Measurements from ENCODE around the gene SERINC2. TPM values are rescaled to one million over a fixed set of nuclear protein-coding genes. Genes with fewer than 3 reads are reported as not detected.

Gene SERINC2
- total RNA-seq (2021; fragmentation: NEBNext Ultra II Directional; extraction: Animal tissue kit (Norgen Biotek cat#: 25700)) = 30.8 and 31.4 TPM in 2 replicates
- polyA plus RNA-seq (2011; rRNA removed) = 60.0 and 97.0 TPM in 2 replicates
- polyA plus RNA-seq (2011; cell fraction: cytosol; rRNA removed) = 36.3 TPM
- polyA plus RNA-seq (2011; cell fraction: nucleus; rRNA removed) = 49.8 TPM
- 18.5 to 44.5 TPM (median 39.0 TPM) in 4 replicates for polyA plus RNA-seq (2012, experiment 1 of 2)
- polyA plus RNA-seq (2012, experiment 2 of 2) = 28.2 TPM
- 40.3 TPM for polyA plus RNA-seq (2013, experiment 1 of 2)
- 43.1 TPM for polyA plus RNA-seq (2013, experiment 2 of 2)
- polyA minus RNA-seq (2011; rRNA and poly(A)+ RNA removed) = 16.9 and 18.9 TPM in 2 replicates
- polyA minus RNA-seq (2011; cell fraction: cytosol; rRNA and poly(A)+ RNA removed) = 25.8 TPM
- polyA minus RNA-seq (2011; cell fraction: nucleus; rRNA and poly(A)+ RNA removed) = 14.2 TPM
- long read RNA-seq, experiment 1, transcript SERINC2-201 (10 exons, 1,997 nt) = major isoform, 13 of 35 reads
- long read RNA-seq, experiment 1, partial matches to known transcripts = 18 of 35 reads
- long read RNA-seq, experiment 1, other reads (novel, unspliced or antisense) = 4 of 35 reads
- long read RNA-seq, experiment 2, transcript SERINC2-201 (10 exons, 1,997 nt) = major isoform, 6 of 8 reads
- long read RNA-seq, experiment 2, partial matches to known transcripts = 2 of 8 reads
- long read RNA-seq, experiment 2, other reads (novel, unspliced or antisense) = 0 of 8 reads

DNA sequence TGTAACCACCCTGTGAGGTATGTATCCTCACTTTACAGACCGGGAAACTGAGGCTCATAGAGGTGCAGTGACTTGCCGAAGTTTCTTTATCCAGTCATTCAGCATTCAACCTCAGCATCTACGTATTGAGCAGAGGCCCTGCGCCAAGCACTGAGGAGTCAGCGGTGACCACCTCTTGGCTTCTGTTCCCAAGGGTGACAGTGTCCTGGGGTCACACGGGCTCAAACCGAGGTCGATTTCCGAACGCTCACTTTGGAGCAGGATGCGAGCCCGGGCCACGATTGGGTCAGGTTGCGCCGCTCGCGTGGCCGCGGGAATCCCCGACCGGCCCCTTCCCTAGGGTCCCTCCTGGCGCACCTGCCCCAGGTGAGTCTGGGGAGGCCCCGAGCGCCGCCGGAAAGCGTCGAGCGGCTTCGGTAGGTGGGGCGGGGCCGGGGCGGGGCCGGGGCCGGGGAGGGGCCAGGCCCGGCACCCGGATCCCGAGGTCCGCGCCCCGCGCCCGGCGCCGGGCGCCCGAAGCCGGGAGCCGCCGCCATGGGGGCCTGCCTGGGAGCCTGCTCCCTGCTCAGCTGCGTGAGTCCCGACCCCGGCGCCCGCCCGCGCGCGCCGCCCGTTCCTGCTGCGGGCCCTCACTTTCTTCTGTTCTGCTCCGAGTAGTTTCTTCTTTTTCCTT, at the start of gene SERINC2:
Gene SERINC2, plus strand, starts transcription at position 482 of the 673 bp plus-strand sequence. Its CDS starts 53 bp downstream, at position 535.
- DNase-seq (ENCODE audit: low read depth in 1 of 2, low spot score in 2 of 2) (peak in 1 of 2 experiments; percentile 81), FAIRE-seq (no peak)
- H4K5ac ChIP-seq (ENCODE audit: insufficient read length, low read depth, low read length) = peak within 1 kb of the TSS; percentile 38
- H2BK20ac ChIP-seq (ENCODE audit: low read length) = 0 out of 2 replicates have a peak within 1 kb of the TSS, but pooled peaks have one; percentile 61
- peaks cover 0 to 9% of the 10 kb centered on the region in 2 experiments; a peak in 1 of 4 replicates for H3K79me2 ChIP-seq (ENCODE audit: control insufficient read depth in 1 of 2, insufficient read depth in 2 of 2, low read length in 2 of 2)
- peaks cover 0 to 6% (median 2%) of the 10 kb centered on the region in 4 experiments; a peak in 3 of 7 replicates for H3K27me3 ChIP-seq (replicated peaks in 1 of 4; ENCODE audit: control insufficient read depth in 3 of 4, extremely low read depth in 1 of 4, insufficient read depth in 3 of 4, low read length in 3 of 4)
- peak within 1 kb of the TSS; percentile 83 for H3K18ac ChIP-seq (ENCODE audit: extremely low read depth, low read length)
- H3K23me2 ChIP-seq (ENCODE audit: low read depth, low read length) = peaks cover 11% of the 10 kb centered on the region
- peak within 1 kb of the TSS; percentile 84; the same call in 1 of the 2 replicates for H2BK12ac ChIP-seq (ENCODE audit: low read depth, low read length)
- 13% methylated on average over 17 of the region's 63 CpGs; no CpG with 5 or more reads in 1 of the 2 experiments for WGBS, 2 experiments (ENCODE audit: extremely low coverage in 1 of 2, insufficient coverage in 1 of 2, insufficient read length in 1 of 2, insufficient replicate concordance in 2 of 2, low coverage in 1 of 2, low lambda C conversion rate in 2 of 2, missing lambda C conversion rate in 1 of 2)
- H2AK5ac ChIP-seq (ENCODE audit: low read depth, low read length) = no peak within 1 kb of the TSS
- no peak within 1 kb of the TSS for H3K14ac ChIP-seq (ENCODE audit: insufficient read length)
- H2BK120ac ChIP-seq (replicated peaks; ENCODE audit: low read depth, low read length) = no peak within 1 kb of the TSS
- H3K23ac ChIP-seq (ENCODE audit: insufficient read length) = no peak within 1 kb of the TSS
- H3K9me3 ChIP-seq (ENCODE audit: insufficient read depth in 2 of 2, low read depth in 1 of 2, low read length in 1 of 2) = no peaks in the 10 kb centered on the region
- H4K91ac ChIP-seq (replicated peaks; ENCODE audit: insufficient read length, low read length) = peak within 1 kb of the TSS; percentile 81
- H3K36me3 ChIP-seq (ENCODE audit: control insufficient read depth in 2 of 4, insufficient read depth in 4 of 4, low read length in 3 of 4) = no peaks in the 10 kb centered on the region
- peak within 1 kb of the TSS; percentile 60 for H3K56ac ChIP-seq (replicated peaks; ENCODE audit: insufficient read length, low read depth, low read length)
- CTCF ChIA-PET (ENCODE audit: partially characterized antibody) = interaction anchor here (0.9 to 19.2 kb wide), 7 partner anchors 10 to 214 kb away, joined by 3 to 415 read pairs (median 3); no protein-coding TSS in a partner anchor
- 0 out of 2 replicates have a peak, but pooled peaks cover 2% of the 10 kb centered on the region for H3K79me1 ChIP-seq (ENCODE audit: low read depth, low read length)
- peak within 1 kb of the TSS; percentile 64 to 89 (median 75) for H3K9ac ChIP-seq (replicated peaks in 1 of 4; ENCODE audit: extremely low read depth in 1 of 4, low read depth in 3 of 4, low read length in 3 of 4)
- peak within 1 kb of the TSS; percentile 78 to 99 for H3K4me2 ChIP-seq (ENCODE audit: insufficient read depth in 1 of 2, low read depth in 2 of 2, low read length in 2 of 2)
- H4K8ac ChIP-seq (ENCODE audit: extremely low read depth, insufficient read depth, low read length) = peak within 1 kb of the TSS; percentile 93
- H2BK5ac ChIP-seq (ENCODE audit: low read depth, low read length) = peak within 1 kb of the TSS; percentile 60; the same call in 1 of the 2 replicates
- peak within 1 kb of the TSS; percentile 73 to 97 (median 86) for H3K4me3 ChIP-seq (ENCODE audit: extremely low read depth in 1 of 4, insufficient read depth in 2 of 4, low read depth in 3 of 4, low read length in 4 of 4)
- POLR2A ChIA-PET (ENCODE audit: partially characterized antibody) = interaction anchor here (1.0 to 4.2 kb wide), 8 partner anchors 10 to 149 kb away, joined by 3 to 26 read pairs (median 3); partner anchors contain the start of gene FABP3
- peak within 1 kb of the TSS; percentile 3; the same call in 1 of the 2 replicates for H3K27ac ChIP-seq (ENCODE audit: low read depth, low read length)
- 0 out of 2 replicates have a peak within 1 kb of the TSS, but pooled peaks have one; percentile 36 for H2BK15ac ChIP-seq (ENCODE audit: low read length)
- no peaks in the 10 kb centered on the region for H4K20me1 ChIP-seq (replicated peaks in 1 of 2; ENCODE audit: control insufficient read depth in 1 of 2, insufficient read depth in 2 of 2, low read length in 2 of 2)
- peaks cover 10 to 27% (median 13%) of the 10 kb centered on the region in 4 experiments for H3K4me1 ChIP-seq (replicated peaks in 1 of 4; ENCODE audit: control insufficient read depth in 3 of 4, insufficient read depth in 4 of 4, low read length in 3 of 4)
- H3K4ac ChIP-seq (replicated peaks; ENCODE audit: insufficient read length, low read depth, low read length) = peak within 1 kb of the TSS; percentile 44
- H2AFZ ChIP-seq (ENCODE audit: low read length) = peak within 1 kb of the TSS; percentile 93
- TF ChIP-seq ZNF274 (IDR thresholded peaks at IDR 0.05; ENCODE audit: borderline replicate concordance, extremely low read depth, low read length) = no peak
- peak; percentile 83 for TF ChIP-seq PHF8 (conservative IDR thresholded peaks at IDR 0.05; ENCODE audit: low read depth, low read length)
- no peak for TF ChIP-seq NANOG (IDR thresholded peaks at IDR 0.05; ENCODE audit: insufficient read depth, low read depth, low read length, poor library complexity, severe bottlenecking)
- no peak for TF ChIP-seq RFX5 (IDR thresholded peaks at IDR 0.05; ENCODE audit: borderline replicate concordance, low read depth, low read length)
- TF ChIP-seq SIN3A (conservative IDR thresholded peaks at IDR 0.05 in 1 of 2, IDR thresholded peaks at IDR 0.05 in 1 of 2; ENCODE audit: low read depth in 1 of 2, low read length in 2 of 2) = 0 out of 4 replicates have a peak, but pooled peaks have one; percentile 14 to 26
- no peak for TF ChIP-seq CHD2 (IDR thresholded peaks at IDR 0.05; ENCODE audit: low read length)
- no peak for TF ChIP-seq BACH1 (IDR thresholded peaks at IDR 0.05; ENCODE audit: low read length)
- TF ChIP-seq YY1 (IDR thresholded peaks at IDR 0.05; ENCODE audit: low read depth, low read length) = peak; percentile 51; the same call in 1 of the 2 replicates
